Right cardiac atrium (tissue), 5 donors: ENCODE results near the gene USH2A. TPM values are rescaled to one million over a fixed set of nuclear protein-coding genes. Genes with fewer than 3 reads are reported as not detected.
"Not testable (repeated sequence)": the region's sequence is repeated elsewhere in the genome, so short reads cannot be mapped to it uniquely, and the experiment has no call there.

ENCODE experiments used
- ATAC-seq, 2 donors: fragments of 200-7000 bp; cut with Tn5 transposase; one replicate each; pipeline versions ENCODE4 v1.8.0 to v1.9.1; 2020; ENCODE audit warnings: moderate library complexity in 2 of 2, mild to moderate bottlenecking in 1 of 2
- DNase-seq, 3 donors: peaks; one replicate each; pipeline ENCODE4 v3.0.0-alpha.2; 2020
- H3K27ac ChIP-seq: one replicate; pipeline ENCODE4 v1.5.1; 2013; ENCODE audit warnings: mild to moderate bottlenecking, low read length, control low read depth, moderate library complexity
- H3K27me3 ChIP-seq: one replicate; pipeline ENCODE4 v1.6.1; 2013; ENCODE audit not compliant: control insufficient read depth, insufficient read depth
- H3K4me1 ChIP-seq: one replicate; pipeline ENCODE4 v1.6.1; 2013; ENCODE audit warnings: low read length; ENCODE audit not compliant: control insufficient read depth, insufficient read depth
- H3K4me3 ChIP-seq: one replicate; pipeline ENCODE4 v1.5.1; 2013; ENCODE audit warnings: low read length, control low read depth
- H3K9me3 ChIP-seq: one replicate; pipeline ENCODE4 v1.6.1; 2013; ENCODE audit warnings: low read length; ENCODE audit not compliant: control insufficient read depth
- WGBS: extraction: QIAGEN DNeasy Blood & Tissue Kit; methylation state at CpG from one replicate; pipeline ENCODE4 v1.1.7; 2013; 5-methylcytosine and 5-hydroxymethylcytosine counted together
- intact Hi-C, 4 donors: fragments of 100-400 bp; cut with DNase I; formaldehyde crosslinking; loops; one replicate each; pipeline versions ENCODE4 v1.11.0 to v1.14.0; 2022 to 2023
- polyA plus RNA-seq: library from polyadenylated mRNA; stranded (reverse); fragments of 200-250 nt; gene quantifications from one replicate; pipeline ENCODE4 v1.2.3, GENCODE V29; 2013
- total RNA-seq, 4 donors: library from RNA; stranded (reverse); fragmentation: NEBNext Ultra II Directional; extraction: Animal tissue kit (Norgen Biotek cat#: 25700); gene quantifications; one replicate each; pipeline ENCODE4 v1.2.1, GENCODE V29; 2021
- donor health status: healthy with polysubstance abuse.
- donor health status: DM: no; HTN: yes; CAD: no.
- donor health status: DM: no; HTN: no; CAD: no.
- donor health status: DM: no; HTN: yes; CAD: no; lungs with severe emphysema.
- donor health status: DM: yes; HTN: yes; CAD: no.

Gene USH2A
- total and polyA plus RNA-seq, 5 donors: 0.29 to 4.8 (median 3.5) TPM

GRCh38 chr1:216176970-216177369 lies 246.3 kb downstream of the USH2A start:
- no peaks in the 10 kb centered on the region for H3K4me1 ChIP-seq
- no peaks in the 10 kb centered on the region for H3K9me3 ChIP-seq
- H3K4me3 ChIP-seq: no peak overlapping the region
- no peak for DNase-seq
- H3K27ac ChIP-seq: no peak overlapping the region
- 66% methylated on average over 1 of the region's 1 CpG for WGBS
- intact Hi-C loops: no loop called here
- no peak for ATAC-seq
- no peaks in the 10 kb centered on the region for H3K27me3 ChIP-seq

GRCh38 chr1:216175714-216176113 lies 247.5 kb downstream of the USH2A start:
- H3K4me3 ChIP-seq: no peak overlapping the region
- no peaks in the 10 kb centered on the region for H3K27me3 ChIP-seq
- 53% methylated on average over 6 of the region's 6 CpGs for WGBS
- H3K4me1 ChIP-seq: no peaks in the 10 kb centered on the region
- intact Hi-C loops: no loop called here
- ATAC-seq: no peak
- no peaks in the 10 kb centered on the region for H3K9me3 ChIP-seq
- no peak overlapping the region for H3K27ac ChIP-seq
- no peak for DNase-seq

- no peak overlapping the region for H3K4me3 ChIP-seq
- ATAC-seq (no peak), DNase-seq (no peak)
- WGBS: 33% methylated on average over 4 of the region's 4 CpGs
- no peaks in the 10 kb centered on the region for H3K9me3 ChIP-seq
- no peak overlapping the region for H3K27ac ChIP-seq
- no peaks in the 10 kb centered on the region for H3K4me1 ChIP-seq
- intact Hi-C loops: no loop called here
- no peaks in the 10 kb centered on the region for H3K27me3 ChIP-seq
These were observed 249.8 kb downstream of the USH2A start for GRCh38 chr1:216173376-216173995.

- Histone ChIP-seq H3K4me1 (no peaks in the 10 kb centered on the region), H3K4me3 (no peak overlapping the region), H3K27ac (no peak overlapping the region), H3K27me3 (no peaks in the 10 kb centered on the region), H3K9me3 (no peaks in the 10 kb centered on the region)
- 83% methylated on average over 1 of the region's 1 CpG for WGBS
- DNase-seq: no peak
- ATAC-seq: no peak
- intact Hi-C loops: no loop called here
These were observed 253.9 kb downstream of the USH2A start for GRCh38 chr1:216169351-216169750.

DNA sequence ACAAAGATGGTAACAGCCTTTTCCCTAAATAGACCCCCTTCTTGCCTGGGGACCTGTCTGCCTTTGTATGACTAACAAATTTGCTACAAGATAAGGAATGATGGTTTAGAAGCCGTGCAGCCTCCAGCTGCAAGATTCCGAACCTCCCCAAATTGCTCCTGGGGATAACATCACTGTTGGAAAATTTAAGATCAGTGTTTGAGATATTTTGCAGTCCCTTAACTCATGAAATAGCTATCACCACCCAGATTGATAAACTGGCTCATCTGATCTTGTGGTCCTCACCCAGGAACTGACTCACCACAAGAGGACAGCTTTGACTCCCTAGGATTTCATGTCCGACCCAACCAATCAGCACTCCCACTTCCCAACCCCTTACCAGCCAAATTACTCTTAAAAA lies 254.7 kb downstream of the USH2A start:
- intact Hi-C loops: no loop called here
- Histone ChIP-seq H3K4me1 (no peaks in the 10 kb centered on the region), H3K27me3 (no peaks in the 10 kb centered on the region), H3K9me3 (no peaks in the 10 kb centered on the region), H3K4me3 (no peak overlapping the region), H3K27ac (no peak overlapping the region)
- 74% methylated on average over 3 of the region's 3 CpGs for WGBS
- ATAC-seq (no peak), DNase-seq (no peak)

DNA sequence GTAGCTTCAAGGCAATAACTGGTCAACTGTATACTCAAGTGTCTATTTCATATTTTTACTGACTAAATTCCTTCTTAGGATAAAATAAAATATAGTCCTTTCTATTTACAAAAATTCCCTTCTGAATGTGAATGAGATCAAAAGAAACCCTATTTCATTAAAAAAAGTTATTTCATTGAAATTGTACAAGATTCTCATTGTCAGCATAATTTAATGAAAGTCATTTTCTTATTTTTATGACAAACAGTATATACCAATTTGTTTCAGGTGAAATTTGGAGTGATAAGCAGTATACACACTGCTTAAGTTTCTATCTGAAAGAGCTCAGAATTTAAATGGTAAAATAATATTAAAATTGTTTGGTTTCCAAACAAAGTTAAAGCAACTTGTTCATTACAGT lies 269.2 kb downstream of the USH2A start:
- Histone ChIP-seq H3K27ac (no peak overlapping the region), H3K9me3 (no peaks in the 10 kb centered on the region), H3K4me3 (no peak overlapping the region), H3K4me1 (no peaks in the 10 kb centered on the region), H3K27me3 (no peaks in the 10 kb centered on the region)
- no peak for ATAC-seq
- no peak for DNase-seq
- intact Hi-C loops: no loop called here

GRCh38 chr1:216153130-216153529 lies 270.1 kb downstream of the USH2A start:
- H3K27me3 ChIP-seq: no peaks in the 10 kb centered on the region
- intact Hi-C loops: no loop called here
- no peaks in the 10 kb centered on the region for H3K4me1 ChIP-seq
- 94% methylated on average over 2 of the region's 2 CpGs for WGBS
- no peak for ATAC-seq
- no peaks in the 10 kb centered on the region for H3K9me3 ChIP-seq
- no peak overlapping the region for H3K4me3 ChIP-seq
- no peak for DNase-seq
- H3K27ac ChIP-seq: no peak overlapping the region

DNA sequence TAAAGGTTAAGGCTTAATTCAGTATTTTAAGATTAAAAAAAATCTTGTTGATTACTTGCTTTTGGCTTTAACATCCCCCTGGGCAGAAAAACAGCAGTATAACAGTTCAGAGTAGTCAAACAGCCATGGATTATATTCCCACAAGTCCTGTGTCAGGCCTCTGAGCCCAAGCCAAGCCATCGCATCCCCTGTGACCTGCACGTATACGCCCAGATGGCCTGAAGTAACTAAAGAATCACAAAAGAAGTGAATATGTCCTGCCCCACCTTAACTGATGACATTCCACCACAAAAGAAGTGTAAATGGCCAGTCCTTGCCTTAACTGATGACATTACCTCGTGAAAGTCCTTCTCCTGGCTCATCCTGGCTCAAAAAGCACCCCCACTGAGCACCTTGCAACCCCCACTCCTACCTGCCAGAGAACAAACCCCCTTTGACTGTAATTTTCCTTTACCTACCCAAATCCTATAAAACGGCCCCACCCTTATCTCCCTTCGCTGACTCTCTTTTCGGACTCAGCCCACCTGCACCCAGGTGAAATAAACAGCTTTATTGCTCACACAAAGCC lies 277.7 kb downstream of the USH2A start:
- H3K9me3 ChIP-seq, DNase-seq, H3K27ac ChIP-seq, intact Hi-C loops, H3K27me3 ChIP-seq, ATAC-seq, H3K4me1 ChIP-seq, H3K4me3 ChIP-seq: not testable (repeated sequence)
- WGBS: 73% methylated on average over 4 of the region's 7 CpGs

DNA sequence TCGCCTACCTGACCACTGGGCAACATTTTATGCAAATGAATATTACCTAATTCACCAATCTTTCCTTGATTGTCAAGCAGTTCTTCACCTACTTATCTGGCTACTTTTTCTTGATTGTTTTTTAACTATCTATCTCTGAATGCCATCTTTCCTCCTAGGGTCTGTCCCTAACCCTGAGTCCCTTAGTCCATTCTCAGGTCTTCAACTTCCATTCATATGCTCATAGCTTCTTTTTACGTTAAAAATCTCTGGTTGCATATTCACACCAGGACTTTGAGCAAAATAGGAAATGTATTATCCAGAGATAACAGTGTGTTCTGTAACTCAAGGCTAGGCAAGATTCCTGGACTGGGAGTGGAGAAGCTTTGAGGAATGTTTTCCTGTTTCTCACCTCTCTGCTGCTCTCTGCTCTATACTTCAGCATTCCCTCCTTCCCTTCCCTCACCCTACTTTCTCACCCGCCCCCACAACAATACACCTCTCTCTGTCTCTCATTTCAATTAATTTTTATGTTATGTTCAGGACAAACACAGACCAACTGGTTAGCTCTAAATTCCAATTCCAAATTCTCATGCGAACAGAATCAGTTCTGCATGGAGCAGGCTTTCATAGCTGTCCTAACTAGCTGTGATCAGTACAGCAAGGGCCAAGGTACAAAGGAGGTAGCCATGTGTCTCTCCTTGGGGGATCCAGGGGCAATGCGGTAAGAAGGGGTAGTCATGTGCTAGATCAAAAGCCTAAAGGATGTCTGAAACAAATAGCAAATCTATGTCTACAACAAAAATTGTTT lies 278.4 kb downstream of the USH2A start:
- intact Hi-C loops: no loop called here
- Histone ChIP-seq H3K4me3 (no peak overlapping the region), H3K27me3 (no peaks in the 10 kb centered on the region), H3K27ac (no peak overlapping the region), H3K4me1 (no peaks in the 10 kb centered on the region), H3K9me3 (no peaks in the 10 kb centered on the region)
- 67% methylated on average over 5 of the region's 5 CpGs for WGBS
- no peak for ATAC-seq
- no peak for DNase-seq

DNA sequence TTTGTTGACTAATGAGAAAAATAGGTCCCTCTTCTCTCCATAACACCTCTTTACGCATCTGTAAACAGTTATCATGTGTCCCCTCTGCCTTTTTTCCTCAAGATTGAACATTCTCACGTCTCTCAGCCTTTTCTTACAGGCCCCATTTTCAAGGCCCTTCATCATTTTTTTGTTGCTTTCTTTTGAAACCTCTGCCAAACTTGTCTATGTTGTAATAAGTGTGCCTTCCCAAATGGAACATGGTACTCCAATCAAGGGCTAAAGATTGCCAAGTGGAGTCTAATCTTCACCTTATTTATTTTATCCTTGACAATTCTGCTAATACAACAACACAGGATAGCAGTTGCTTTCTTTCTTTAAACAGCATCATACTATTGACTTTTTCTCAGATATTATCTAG lies 280.3 kb downstream of the USH2A start:
- Histone ChIP-seq H3K27me3 (no peaks in the 10 kb centered on the region), H3K4me1 (no peaks in the 10 kb centered on the region), H3K4me3 (no peak overlapping the region), H3K9me3 (no peaks in the 10 kb centered on the region), H3K27ac (no peak overlapping the region)
- intact Hi-C loops: no loop called here
- WGBS: 67% methylated on average over 2 of the region's 2 CpGs
- ATAC-seq (no peak), DNase-seq (no peak)

DNA sequence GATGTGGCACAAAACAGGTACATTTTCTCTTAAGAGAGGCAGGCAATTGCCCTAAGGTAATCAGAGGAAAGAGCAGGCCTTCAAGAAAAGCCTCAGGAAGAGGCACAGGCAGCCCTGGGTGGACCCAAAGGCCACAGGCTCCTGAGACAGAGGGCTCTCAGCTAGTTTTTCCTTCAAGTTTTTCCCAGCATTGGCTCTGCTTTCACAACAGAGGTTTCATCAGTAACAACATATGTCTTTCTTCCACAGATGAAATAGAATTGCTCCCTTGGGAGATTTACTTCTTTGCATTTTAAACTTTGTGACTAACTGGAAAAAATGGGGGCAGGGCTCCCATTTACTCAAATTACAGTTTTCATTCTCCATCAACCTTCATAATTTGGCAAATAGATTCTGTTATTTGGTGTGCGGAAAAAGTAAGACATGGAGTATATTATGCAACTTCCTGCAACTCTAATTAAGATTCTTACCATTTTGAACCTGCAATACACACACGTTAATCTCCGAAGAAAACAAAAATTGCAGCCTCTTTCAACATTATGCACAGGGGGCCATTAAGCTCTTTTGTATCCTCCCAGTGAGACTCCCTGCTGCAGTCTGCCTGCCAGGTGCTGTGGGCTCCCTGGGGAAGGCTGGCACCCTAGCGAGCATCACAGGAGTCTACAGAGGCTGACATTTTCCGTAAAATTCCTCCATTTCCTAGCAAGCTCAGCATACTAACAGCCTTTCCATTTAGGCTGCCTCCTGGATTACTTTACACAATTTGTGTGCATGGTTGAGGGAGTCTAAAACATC lies 282.3 kb downstream of the USH2A start:
- H3K9me3 ChIP-seq: no peaks in the 10 kb centered on the region
- H3K4me3 ChIP-seq: no peak overlapping the region
- ATAC-seq (no peak), DNase-seq (peak in 1 of 3 donors; percentile 9)
- no peaks in the 10 kb centered on the region for H3K27me3 ChIP-seq
- intact Hi-C loops: no loop called here
- no peaks in the 10 kb centered on the region for H3K4me1 ChIP-seq
- H3K27ac ChIP-seq: no peak overlapping the region
- 56% methylated on average over 5 of the region's 5 CpGs for WGBS
